ENCODE results near the gene EPO.

- TF ChIP-seq CTCF (IDR thresholded peaks at IDR 0.05) (no peak), EZH2 (IDR thresholded peaks at IDR 0.05; ENCODE audit: borderline replicate concordance, insufficient read depth, low read depth, low read length, poor library complexity, severe bottlenecking) (no peak)
Observed at GRCh38 chr7:100682991-100683658, 37.1 kb upstream of the EPO start.
